Head of caudate nucleus (tissue), 42 donors: ENCODE measurements around the gene TANGO2.
A peak's percentile ranks its signal among the peaks of the same experiment; 100 is the strongest.

ENCODE experiments used
- DNase-seq, 42 donors: peaks; one replicate each; pipeline versions ENCODE4 v3.0.0 to v3.0.0-alpha.2; 2020 to 2021; ENCODE audit warnings: mixed read lengths in 7 of 42
- intact Hi-C: fragments of 100-400 bp; cut with DNase I; formaldehyde crosslinking; loops from one replicate; pipeline ENCODE4 v1.15.0; 2022

TANGO2 gene

GRCh38 chr22:20033045-20033706 is 12.3 kb downstream of the TANGO2 start:
- intact Hi-C loops, result no loop called here
- peak in 39 of 42 donors; percentile 16 to 79 (median 59) for DNase-seq

GRCh38 chr22:20034143-20034542 is 13.2 kb downstream of the TANGO2 start:
- intact Hi-C loops, result no loop called here
- DNase-seq, result no peak

- DNase-seq, result no peak
- intact Hi-C loops, result no loop called here
These were observed 14.6 kb downstream of the TANGO2 start for GRCh38 chr22:20035375-20036083.

DNA sequence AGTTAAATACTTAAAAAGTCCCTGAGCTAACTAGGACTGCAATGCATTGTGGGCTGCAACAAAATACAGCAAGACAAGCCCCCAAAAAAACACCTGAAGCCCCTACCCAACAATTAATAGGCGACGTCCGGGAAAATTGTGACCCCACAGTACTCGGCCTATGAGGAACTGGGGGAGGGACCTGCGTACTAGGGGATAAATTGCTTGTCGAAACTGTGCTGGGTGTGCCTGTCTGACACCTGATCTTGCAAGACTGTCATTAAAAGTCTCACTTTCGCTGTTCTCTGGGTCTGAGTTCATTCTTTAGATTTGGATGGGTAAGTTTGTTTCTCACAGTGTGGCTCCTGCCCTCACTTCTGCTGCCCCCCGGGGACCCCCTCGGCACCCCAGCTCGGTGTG is 15.2 kb downstream of the TANGO2 start:
- no peak for DNase-seq
- intact Hi-C loops, result no loop called here

- no peak for DNase-seq
- intact Hi-C loops, result no loop called here
These were observed 15.9 kb downstream of the TANGO2 start for GRCh38 chr22:20036535-20037392.

DNA sequence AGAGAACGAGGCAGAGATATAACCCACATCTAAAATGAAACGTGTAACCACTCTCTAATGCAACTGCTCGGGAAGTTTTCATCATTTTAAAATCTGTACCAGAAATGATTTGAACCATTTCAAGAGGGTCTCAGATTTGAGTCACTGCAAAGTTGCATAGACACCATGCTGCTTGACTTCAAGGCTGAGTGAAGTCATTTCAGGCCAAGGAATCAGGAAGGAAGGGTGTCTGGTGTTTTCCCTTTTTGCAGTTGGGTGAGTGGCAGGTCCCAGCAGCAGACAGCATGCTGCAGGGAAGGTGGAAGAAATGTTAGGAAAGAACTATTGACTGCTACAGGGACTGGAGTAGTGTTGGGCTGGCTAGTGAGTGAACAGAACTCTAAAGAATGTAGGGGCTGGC is 16.5 kb downstream of the TANGO2 start:
- DNase-seq, result no peak
- intact Hi-C loops, result no loop called here

GRCh38 chr22:20038574-20038973 is 17.7 kb downstream of the TANGO2 start:
- DNase-seq, result no peak
- intact Hi-C loops, result loop anchor here (2.0 kb wide), 1 partner anchor 68 kb away; no protein-coding TSS in a partner anchor

DNA sequence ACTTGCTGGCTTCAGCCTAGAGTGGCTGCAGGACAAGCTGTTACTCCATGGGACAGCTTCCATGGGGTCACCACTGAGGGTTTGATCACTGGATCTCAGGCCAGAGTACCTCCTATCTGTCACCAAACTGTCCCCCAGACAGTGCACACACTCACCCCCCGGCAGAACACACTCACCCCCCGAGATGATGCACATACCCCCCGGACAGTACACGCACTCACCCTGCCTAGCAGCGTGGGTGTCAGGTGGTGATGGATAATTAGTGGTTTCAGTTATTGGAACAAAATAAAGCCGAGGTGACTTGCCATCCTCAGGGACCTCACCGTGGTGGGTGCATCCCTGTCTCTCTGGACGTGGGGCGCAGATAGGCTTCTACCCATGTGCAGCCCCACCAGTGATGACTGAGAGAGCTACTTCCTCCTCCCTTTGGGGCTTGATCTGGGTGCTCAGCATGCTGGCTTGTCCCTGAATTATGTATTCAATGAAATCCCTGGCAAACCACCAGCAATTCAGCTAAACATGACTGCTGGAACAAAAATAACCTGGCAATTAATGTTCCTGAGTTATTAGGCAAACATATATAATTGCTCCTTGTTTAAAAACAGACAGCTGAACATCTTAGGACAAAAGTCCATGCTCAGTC is 18.9 kb downstream of the TANGO2 start:
- intact Hi-C loops, result loop anchor here (2.0 kb wide), 1 partner anchor 69 kb away; no protein-coding TSS in a partner anchor
- no peak for DNase-seq

- DNase-seq, result no peak
- intact Hi-C loops, result no loop called here
These were observed 19.7 kb downstream of the TANGO2 start for GRCh38 chr22:20040327-20041200.

GRCh38 chr22:20043057-20043996 is 22.4 kb downstream of the TANGO2 start:
- no peak for DNase-seq
- intact Hi-C loops, result no loop called here

- intact Hi-C loops, result no loop called here
These were observed 23.1 kb downstream of the TANGO2 start for GRCh38 chr22:20043997-20044342.

GRCh38 chr22:20044495-20045151 is 23.7 kb downstream of the TANGO2 start:
- intact Hi-C loops, result no loop called here
- DNase-seq, result no peak

More at GRCh38 chr22:20043997-20044342, 23.1 kb downstream of the TANGO2 start:
- no peak for DNase-seq

DNA sequence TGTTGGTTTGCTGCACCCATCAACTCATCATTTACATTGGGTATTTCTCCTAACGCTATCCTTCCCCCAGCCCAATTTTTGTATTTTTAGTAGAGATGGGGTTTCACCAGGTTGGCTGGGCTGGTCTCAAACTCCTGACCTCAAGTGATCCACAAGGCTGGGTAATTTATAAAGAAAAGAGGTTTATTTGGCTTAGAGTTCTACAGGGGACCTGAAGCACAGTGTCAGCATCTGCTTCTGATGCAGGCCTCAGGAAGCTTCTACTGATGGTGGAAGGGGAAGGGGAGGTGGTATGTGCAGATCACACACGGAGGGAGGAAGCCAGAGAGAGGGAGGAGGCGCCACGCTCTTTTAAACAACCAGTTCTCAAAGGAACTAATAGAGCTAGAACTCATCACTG is 25.8 kb downstream of the TANGO2 start:
- DNase-seq, result no peak
- intact Hi-C loops, result no loop called here

- intact Hi-C loops, result no loop called here
- DNase-seq, result no peak
These were observed 31.0 kb downstream of the TANGO2 start for GRCh38 chr22:20051927-20052308.

GRCh38 chr22:20052309-20053259 is 31.7 kb downstream of the TANGO2 start:
- intact Hi-C loops, result no loop called here

More at GRCh38 chr22:20052309-20053259, 31.7 kb downstream of the TANGO2 start:
- DNase-seq, result no peak
